Myocyte (in vitro differentiated cells): Measurements from ENCODE around the gene ATRNL1. TPM values are rescaled to one million over a fixed set of nuclear protein-coding genes. Genes with fewer than 3 reads are reported as not detected.
"Not testable (repeated sequence)": the region's sequence is repeated elsewhere in the genome, so short reads cannot be mapped to it uniquely, and the experiment has no call there.

Experiments used
- DNase-seq: peaks from one replicate; pipeline ENCODE4 v3.0.0-alpha.2; 2012; ENCODE audit warnings: low read depth
- total RNA-seq: library from RNA; depleted of rRNA; stranded (reverse); fragments of >200 nt; gene quantifications from 2 replicates; pipeline ENCODE4 v1.2.3, GENCODE V29; 2014

ATRNL1 gene
- total RNA-seq, 1 donor from 2014 or later = 8.4 TPM

DNA sequence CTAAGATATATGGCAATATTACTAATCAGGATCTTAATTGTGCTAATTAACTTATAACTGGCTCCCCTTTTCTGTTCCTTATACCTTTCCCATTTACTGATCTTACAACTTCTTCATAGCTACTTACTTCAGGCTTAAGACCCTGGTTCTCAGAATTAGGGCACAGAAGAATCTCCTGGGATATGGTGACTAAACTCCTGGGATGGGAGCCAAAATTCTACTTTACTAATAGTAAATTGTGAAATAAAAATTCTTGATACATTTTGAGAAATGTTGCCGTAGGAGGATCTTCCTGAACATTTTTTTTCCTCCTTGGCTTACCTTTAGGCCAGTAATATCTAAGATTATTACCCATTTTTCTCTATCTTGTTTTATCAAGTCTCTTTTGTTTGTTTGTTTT lies 309.5 kb downstream of the ATRNL1 start:
- DNase-seq = peak; percentile 60

DNA sequence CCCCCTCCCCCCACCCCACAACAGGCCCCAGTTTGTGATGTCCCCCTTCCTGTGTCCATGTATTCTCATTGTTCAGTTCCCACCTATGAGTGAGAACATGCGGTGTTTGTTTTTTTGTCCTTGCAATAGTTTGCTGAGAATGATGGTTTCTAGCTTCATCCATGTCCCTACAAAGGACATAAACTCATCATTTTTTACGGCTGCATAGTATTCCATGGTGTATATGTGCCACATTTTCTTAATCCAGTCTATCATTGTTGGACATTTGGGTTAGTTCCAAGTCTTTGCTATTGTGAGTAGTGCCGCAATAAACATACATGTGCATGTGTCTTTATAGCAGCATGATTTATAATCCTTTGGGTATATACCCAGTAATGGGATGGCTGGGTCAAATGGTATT lies 312.7 kb downstream of the ATRNL1 start:
- DNase-seq = not testable (repeated sequence)

DNA sequence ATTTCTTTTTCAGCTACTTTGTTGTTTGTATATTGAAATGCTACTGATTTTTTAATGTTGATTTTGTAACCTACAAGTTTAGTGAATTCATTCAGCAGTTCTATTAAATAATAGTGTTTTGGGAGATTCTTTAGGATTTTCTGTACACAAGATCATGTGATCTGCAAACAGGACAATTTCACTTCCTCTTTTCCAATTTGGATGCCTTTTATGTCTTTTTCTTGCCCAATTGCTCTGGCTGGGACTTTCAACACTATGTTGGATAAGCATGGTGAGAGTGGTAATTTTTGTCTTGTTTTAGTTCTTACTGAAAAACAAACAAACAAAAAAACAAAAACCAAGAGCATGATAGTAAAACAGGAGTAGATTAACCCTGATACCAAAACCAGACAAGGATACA lies 316.2 kb downstream of the ATRNL1 start:
- DNase-seq = no peak

DNA sequence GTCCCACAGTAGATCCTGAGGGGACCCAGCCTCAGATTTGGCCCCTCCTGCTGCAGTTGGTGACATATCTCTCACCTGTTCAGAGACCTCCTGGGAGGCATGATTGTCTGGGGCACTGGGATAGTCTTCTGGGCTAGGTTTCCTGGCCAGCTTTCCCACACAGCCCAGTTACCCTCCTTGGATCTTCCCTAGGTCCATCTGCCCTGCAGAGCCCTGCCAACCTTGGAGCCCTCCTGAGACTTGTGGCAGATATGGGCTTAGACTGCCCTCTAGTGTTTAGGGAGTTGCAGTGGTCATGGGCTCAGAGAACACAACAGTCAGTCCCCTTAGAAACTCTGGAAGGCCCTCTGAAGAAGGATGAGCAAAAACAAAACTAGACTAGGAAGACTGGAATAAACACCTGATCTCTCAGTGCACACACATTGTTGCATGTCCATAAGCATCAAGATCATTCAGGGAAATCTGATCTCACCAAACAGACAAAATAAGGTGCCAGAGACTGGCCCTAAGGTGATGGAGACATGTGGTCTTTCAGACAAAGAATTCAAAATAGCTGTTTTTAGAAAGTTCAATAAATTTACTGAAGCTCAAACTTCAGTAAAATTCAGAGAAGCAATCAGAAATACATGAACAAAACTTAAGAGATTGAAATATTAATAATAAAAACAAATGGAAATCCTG lies 324.6 kb downstream of the ATRNL1 start:
- peak; percentile 64 for DNase-seq

DNA sequence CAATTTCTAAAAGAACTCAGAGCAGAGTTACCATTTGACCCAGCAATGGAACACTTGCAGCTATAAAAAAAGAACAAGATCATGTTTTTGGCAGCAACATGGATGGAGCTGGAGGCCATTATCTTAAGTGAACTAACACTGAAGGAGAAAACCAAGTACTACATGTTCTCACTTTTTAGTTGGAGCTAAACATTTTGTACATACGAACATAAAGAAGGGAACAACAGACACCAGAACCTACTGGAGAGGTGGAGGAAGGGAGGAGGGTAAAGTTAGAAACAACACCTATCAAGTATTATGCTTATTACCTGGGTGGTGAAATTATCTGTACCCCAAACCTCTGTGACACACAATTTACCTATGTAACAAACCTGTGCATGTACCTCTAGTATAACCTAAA lies 329.5 kb downstream of the ATRNL1 start:
- no peak for DNase-seq

DNA sequence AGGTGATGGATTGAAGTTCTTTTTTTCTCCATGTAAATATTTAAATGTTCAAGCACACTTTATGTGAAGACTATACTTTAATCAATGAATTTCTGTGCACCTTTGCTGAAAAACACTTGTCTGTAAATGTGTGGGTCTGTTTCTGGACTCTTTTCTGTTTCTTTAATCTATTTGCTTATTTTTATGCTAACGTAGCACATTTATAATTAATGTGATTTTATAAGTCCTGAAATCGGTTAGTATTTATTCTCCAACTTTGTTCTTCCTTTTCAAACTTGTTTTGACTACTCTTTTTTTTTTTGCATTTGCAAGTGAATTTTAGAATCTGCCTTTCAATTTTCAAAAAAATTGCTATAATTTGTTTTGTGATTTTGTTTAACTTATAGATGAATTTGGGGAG lies 334.4 kb downstream of the ATRNL1 start:
- no peak for DNase-seq

DNA sequence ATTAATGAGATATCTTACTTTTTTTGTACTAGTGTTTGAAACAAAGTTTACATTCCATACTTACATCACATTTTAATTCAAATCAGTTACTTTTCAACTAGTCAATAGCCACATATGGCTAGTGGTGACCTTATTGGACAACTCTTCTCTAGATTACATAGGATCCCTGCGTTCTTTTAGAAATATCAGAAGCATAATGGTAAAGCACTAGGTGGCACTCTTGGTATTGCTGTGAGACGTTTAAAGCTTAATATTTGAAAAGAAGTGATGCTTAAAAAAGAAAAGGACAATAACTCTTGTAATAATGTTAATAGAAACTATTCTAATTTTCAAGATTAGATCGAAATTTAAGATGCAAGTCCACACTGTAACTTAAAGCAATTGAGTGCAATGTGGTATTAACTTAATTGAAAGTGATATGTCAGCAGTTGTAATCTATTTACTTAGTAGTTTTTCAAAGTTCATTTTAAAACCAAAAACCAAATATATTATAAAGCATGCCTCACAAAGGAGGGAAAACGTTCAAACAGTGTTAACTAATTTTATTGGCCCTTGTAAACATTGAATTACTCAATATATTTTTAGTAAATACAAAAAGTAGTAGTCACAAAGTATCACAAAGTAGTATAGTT lies 339.1 kb downstream of the ATRNL1 start:
- DNase-seq = peak; percentile 61

DNA sequence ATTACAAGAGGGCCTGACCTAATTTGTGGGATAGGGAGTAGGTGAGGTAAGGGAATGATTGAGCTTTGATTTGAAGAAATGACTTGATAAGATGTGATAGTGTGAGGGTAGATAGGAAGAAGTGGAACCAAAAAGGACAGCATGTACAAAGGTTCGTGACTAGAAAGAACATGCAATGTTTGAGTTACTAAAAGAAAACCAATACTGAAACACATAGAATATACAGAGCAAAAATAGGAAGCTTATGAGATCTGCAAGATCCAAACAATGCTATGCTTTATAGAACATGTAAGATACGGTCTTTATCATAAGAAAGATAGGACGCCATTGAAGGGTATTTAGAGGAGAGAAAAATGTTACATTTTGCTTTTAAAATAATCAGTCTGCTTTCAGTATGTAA lies 343.8 kb downstream of the ATRNL1 start:
- DNase-seq = no peak

DNA sequence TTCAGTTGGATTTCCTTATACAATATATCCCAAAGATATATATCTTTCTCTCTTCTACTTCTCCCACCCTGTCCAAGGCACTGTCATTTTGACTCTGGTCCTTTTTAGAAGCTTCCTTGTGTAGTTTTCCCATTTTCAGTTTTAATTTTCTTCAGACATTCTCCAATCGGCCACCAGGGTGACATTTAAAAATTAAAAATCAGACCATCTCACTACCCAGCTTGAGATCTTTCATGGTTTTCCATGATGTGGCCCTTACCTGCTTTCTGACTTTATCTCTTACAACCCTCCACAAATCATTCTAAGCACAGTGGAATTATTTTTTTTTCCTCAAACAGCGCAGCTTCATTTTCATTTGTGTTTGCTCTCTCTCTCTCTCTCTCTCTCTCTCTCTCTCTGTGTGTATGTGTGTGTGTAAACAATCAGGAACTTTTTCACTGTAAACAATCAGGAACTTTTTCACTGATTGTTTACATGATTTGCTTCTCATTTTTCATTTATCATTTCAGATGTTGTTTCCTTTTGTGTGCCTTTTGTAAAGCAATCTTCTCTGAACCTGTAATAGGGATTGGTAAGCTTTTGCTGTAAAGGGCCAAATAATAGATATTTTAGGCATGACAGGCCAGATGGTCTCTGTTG lies 348.9 kb downstream of the ATRNL1 start:
- DNase-seq = no peak

DNA sequence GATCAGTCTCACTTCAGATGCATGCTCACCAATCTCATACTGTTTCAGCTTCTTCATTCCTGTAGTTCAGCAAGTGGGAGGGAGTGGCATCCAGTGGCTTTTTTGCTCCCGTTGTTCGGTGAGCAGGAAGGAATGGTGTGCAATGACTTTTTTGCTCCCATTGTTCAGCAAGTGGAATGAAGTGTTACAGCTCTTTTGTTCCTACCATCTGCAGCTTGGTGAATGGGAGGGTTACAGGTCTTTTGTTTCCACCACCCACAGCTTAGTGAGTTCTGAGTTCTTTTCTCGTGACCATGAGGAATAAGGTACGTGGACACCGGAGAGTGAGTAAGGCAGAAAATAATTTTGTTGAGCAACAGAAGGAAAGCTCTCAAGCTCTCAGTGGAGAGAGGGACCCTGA lies 363.6 kb downstream of the ATRNL1 start:
- no peak for DNase-seq

DNA sequence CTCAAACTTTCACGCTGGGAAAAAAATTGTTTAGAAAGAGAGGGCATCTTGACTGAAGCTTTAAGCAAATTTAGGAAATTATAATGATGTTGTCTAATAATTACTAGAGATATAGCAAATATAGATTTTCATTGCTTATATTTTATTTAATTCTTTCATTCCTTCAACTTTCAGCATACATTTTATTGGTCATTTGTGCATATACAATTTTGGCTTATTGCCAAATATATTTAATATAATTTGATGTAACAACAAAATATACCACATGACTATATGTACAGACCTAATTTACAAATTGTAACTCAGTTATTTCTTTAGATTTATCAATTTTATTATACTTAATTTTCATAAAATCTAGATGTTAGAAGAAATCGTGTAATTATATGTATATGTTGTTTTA lies 390.1 kb downstream of the ATRNL1 start:
- DNase-seq = no peak

DNA sequence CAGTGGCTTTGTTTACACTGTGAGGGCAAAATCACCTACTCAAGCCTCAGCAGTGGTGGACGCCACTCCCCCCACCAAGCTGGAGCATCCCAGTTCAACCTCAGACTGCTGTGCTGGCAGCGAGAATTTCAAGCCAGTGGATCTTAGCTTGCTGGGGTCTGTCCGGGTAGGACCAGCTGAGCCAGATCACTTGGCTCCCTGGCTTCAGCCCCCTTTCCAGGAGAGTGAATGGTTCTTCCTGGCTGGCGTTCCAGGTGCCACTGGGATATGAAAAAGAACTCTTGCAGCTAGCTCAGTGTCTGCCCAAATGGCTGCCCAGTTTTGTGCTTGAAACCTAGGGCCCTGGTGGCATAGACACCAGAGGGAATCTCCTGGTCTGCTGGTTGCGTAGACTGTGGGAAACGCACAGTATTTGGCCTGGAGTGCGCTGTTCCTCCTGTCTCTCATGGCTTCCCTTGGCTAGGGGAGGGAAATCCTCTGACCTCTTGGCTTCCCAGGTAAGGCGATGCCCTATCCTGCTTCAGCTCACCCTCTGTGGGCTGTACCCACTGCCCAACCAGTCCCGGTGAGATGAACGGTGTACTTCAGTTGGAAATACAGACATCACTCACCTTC lies 398.5 kb downstream of the ATRNL1 start:
- no peak for DNase-seq

DNA sequence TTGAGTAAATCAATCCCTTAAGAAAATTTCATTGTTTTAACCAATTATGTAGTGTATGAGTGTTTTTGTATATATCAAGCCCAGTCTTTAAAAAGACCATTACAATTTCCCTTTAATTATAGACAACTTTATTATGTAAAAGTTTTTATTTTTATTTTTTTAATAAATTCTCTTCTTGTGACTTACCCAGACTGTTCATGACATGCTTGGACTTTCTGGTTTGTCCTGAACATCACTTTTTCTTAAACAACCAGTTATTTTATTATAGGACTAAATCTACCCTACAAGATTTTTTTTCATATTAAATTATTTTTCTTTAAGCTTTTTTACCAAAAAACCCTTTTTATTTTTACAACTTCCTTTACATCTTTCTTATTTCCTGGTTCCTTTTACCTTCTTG lies 410.4 kb downstream of the ATRNL1 start:
- no peak for DNase-seq

DNA sequence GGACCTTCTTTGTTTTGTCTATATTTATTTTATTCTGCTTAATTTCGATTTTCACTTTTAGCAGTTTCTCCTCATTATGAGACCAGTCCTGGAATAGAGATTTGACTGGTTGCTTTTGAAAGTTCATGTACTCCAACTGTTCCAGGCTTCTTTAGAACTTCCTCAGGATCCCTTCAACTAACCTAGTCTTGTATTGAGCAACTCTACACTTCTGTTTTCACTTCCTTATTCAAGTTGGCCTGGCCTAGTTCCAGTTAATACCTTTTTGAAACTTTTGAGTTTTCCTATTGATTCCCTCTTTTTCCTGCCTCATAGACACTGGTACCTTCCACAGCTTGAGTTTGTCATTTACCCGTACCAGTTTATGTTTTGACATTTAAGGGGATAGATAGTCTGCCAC lies 421.7 kb downstream of the ATRNL1 start:
- no peak for DNase-seq

DNA sequence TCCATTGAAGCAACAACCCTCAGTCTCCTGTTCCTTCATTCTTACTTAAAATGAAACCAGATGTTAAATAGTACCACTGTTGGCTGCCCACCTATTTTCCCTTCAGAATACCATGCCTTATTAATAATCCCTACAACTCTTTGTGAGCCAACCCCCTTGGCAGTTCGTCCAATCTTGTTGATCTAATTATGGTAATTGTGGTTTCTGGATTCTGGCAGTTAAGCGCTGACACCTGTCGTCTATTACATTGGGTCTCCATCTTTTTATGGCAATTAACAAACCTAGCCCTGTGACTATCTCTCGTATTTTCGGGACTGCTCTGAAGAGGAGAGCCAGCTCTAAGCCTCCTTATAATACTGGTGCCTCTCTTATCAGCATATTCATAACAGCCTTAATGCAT lies 432.0 kb downstream of the ATRNL1 start:
- peak; percentile 46 for DNase-seq

DNA sequence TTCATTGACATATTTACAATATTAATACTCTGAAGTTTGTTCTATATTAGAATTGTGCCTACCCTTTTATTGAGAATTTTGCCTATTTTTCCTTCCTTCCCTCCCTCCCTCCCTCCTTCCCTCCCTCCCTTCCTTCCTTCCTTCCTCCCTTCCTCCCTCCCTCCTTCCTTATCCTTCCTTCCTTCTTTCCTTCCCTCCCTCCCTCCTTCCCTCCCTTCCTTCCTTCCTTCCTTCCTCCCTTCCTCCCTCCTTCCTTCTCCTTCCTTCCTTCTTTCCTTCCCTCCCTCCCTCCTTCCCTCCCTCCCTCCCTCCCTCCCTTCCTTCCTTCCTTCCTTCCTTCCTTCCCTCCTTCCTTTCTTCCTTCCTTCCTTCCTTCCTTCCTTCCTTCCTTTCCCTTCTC lies 434.5 kb downstream of the ATRNL1 start:
- DNase-seq = not testable (repeated sequence)

DNA sequence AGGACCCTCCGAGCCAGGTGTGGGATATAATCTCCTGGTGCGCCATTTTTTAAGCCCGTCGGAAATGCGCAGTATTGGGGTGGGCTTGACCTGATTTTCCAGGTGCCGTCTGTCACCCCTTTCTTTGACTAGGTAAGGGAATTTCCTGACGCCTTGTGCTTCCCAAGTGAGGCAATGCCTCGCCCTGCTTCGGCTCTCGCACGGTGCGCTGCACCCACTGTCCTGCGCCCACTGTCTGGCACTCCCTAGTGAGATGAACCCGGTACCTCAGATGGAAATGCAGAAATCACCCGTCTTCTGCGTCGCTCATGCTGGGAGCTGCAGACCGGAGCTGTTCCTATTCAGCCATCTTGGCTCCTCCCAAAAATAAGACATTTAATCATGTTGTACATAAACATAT lies 443.2 kb downstream of the ATRNL1 start:
- DNase-seq = not testable (repeated sequence)

DNA sequence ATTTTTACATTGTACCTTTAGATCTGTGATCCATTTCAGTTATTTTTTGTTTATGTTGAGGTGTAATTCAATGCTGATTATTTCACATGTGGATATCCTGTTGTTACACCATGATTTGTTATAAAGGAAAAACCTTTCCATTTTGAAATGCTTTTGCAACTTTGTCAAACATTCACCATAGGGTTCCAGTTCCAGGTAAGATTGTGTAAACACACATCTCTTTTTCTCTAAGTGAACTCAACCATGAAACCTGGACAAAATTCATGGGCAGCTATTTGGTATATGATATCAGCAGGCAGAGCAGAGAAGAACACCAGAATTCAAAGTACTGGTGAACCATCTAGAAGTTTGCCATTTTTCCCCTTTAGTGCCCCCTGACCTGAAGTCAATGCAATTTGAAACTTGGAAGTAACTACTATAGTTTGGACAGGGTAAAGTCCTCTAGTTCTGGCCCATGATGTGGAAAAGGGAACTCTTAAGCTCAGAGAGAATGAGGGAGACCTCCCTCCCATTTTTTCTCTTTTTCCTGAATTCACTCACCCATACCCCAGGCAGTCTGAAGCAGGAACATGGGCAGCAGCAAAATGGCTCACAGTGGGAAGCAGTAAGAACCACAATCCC lies 446.1 kb downstream of the ATRNL1 start:
- DNase-seq = no peak

DNA sequence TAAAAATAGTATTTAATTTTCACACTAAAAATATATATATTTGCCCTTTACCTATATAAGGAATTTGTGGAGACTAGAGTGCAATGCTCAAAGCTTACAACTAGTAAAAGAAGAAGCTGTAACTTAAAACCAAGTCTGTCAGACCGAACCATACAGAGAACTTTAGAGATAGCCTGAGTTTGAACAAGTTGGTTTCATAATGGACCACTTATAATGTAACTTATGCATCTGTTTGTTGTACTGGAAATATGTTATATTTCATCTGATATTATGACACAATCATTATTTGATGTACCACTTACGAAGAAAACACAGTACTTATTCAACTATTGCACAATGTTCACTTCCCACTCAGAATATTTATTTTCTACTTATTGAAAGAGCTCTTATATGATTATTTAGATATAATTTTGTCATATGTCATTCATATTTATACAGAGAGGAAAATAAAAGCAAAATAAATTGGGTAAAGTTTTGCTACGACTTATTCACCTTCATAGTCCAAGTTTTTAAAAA lies 462.8 kb downstream of the ATRNL1 start:
- DNase-seq = no peak

DNA sequence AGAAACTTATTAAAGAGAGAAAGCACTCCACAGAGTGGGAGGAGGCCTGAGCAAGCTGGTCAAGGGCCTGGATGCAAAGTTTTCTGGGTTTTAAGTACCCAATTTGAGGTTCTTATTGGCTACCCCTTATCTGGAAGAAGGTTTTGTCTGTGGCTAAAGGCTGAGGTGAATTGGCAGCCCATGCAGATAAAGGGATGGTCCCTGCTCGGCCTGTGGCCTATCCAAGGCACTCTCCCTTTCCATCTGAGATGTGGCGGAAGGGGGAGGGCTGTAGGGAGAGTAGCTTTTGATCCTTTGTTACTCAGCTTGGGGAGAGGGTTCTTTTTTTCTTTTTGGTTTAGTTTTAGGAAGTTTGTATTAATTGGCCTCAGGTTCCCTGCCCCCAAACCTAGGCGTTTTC lies 465.1 kb downstream of the ATRNL1 start:
- DNase-seq = no peak

DNA sequence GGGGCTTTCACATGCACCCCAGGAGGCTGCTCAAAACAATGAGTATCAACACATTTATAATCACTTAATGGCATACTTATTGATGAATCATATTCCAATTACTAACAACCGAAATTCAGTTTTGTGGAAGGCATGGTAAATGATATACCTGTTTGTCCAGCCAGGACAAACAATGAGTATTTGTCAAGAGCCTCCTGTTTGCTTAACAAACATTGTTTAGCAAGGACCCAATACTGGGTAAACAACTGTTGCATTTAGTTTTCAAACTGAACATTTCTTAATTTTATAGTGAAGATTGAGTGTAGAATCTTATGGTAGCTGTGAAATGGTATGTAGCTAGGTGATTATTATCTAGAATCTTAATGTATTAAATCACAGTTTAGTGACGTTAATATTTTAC lies 473.7 kb downstream of the ATRNL1 start:
- no peak for DNase-seq
